Measurements from ENCODE around the gene ARHGAP6. TPM values are rescaled to one million over a fixed set of nuclear protein-coding genes. Genes with fewer than 3 reads are reported as not detected.
A peak's percentile ranks its signal among the peaks of the same experiment; 100 is the strongest.

The ARHGAP6 gene
- total RNA-seq, 6 experiments from 2014 or later: 0.38 to 1.2 (median 0.78) TPM

DNA sequence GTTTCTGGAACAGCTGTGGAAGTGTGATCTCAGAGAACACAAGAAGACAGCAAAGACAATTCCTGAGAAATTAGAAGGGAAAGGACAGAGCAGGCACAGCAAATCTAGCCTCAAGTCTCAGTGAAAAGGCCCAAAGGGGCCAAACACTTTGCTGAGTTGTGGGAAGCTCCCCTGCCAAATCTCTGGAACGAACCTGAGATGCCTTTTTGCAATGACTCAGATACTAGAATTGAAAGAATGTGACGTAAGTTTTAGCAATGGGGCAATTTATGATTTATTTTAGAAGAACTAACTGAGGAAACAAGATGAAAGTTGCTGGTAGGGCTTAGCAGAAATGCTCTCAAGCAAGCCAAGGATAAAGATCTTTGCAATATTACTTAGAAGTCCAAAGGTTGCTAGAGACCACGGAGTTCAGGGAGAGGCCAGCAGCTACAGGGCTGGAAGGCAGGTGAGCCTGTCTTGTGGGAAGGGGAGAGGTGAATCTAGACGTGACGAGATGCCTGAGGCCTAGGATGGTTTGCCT lies 279.7 kb downstream of the ARHGAP6 start:
- Histone ChIP-seq H3K4me1 (no peaks in the 10 kb centered on the region), H3K27ac (no peak overlapping the region), H3K36me3 (no peaks in the 10 kb centered on the region), H3K27me3 (no peaks in the 10 kb centered on the region), H3K4me3 (no peak overlapping the region), H3K9me3 (no peaks in the 10 kb centered on the region)
- intact Hi-C loops (cut with DNase I): no loop called here
- TF ChIP-seq, protein P1, sequence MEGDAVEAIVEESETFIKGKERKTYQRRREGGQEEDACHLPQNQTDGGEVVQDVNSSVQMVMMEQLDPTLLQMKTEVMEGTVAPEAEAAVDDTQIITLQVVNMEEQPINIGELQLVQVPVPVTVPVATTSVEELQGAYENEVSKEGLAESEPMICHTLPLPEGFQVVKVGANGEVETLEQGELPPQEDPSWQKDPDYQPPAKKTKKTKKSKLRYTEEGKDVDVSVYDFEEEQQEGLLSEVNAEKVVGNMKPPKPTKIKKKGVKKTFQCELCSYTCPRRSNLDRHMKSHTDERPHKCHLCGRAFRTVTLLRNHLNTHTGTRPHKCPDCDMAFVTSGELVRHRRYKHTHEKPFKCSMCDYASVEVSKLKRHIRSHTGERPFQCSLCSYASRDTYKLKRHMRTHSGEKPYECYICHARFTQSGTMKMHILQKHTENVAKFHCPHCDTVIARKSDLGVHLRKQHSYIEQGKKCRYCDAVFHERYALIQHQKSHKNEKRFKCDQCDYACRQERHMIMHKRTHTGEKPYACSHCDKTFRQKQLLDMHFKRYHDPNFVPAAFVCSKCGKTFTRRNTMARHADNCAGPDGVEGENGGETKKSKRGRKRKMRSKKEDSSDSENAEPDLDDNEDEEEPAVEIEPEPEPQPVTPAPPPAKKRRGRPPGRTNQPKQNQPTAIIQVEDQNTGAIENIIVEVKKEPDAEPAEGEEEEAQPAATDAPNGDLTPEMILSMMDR (IDR thresholded peaks at IDR 0.05): no peak
- TF ChIP-seq POLR2A (IDR thresholded peaks at IDR 0.05): no peak
- 39% methylated on average over 5 of the region's 5 CpGs for WGBS (ENCODE audit: insufficient coverage, low coverage, low lambda C conversion rate, missing lambda C conversion rate)
- ATAC-seq (no peak), DNase-seq (no peak)

DNA sequence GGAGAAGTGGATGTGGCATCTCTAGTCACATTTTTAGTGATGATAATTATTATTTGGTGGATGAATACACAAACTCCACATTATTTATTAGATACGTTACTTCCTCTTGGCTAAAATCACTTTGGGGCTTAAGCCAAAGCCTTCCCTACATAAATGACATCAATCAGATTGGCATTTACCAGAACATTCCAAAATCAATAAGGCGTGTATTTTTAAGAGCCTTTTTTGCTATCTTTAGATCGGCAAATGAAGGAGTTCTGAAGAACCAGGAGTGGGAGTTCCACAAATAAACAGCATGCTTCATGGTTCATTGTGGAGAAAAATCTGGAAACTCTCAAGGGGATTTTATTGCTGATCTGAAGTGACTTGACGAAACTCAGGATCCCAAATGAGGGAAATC lies 282.8 kb downstream of the ARHGAP6 start:
- H3K4me3 ChIP-seq: no peak overlapping the region
- no peak for TF ChIP-seq POLR2A (IDR thresholded peaks at IDR 0.05)
- TF ChIP-seq, protein P1 (IDR thresholded peaks at IDR 0.05): no peak
- intact Hi-C loops (cut with DNase I): no loop called here
- no peaks in the 10 kb centered on the region for H3K36me3 ChIP-seq
- ATAC-seq (no peak), DNase-seq (no peak)
- no peaks in the 10 kb centered on the region for H3K9me3 ChIP-seq
- no peak overlapping the region for H3K27ac ChIP-seq
- H3K27me3 ChIP-seq: no peaks in the 10 kb centered on the region
- WGBS (ENCODE audit: insufficient coverage, low coverage, low lambda C conversion rate, missing lambda C conversion rate): 49% methylated on average over 4 of the region's 4 CpGs
- no peaks in the 10 kb centered on the region for H3K4me1 ChIP-seq

DNA sequence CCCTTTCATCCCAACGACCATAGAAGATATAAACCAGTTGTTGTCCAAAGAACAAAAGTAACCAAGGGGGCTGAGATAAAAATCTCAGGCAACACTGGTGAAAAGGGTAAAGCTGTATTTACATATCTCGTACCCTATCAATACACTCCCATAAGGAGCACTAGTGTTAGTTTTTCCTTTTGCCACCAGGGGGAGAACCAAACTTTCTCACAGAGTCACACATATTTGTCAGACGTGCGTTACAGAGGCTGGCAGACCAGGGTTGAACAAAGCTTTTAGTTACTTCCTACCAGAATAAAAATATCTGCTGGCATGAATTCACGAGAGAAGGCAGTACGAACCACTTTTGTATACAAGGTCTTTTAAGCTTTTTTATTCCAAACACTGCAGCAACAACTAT lies 284.3 kb downstream of the ARHGAP6 start:
- H3K9me3 ChIP-seq: no peaks in the 10 kb centered on the region
- intact Hi-C loops (cut with DNase I): no loop called here
- ATAC-seq: peak; percentile 82 to 92 (median 86)
- no peaks in the 10 kb centered on the region for H3K36me3 ChIP-seq
- H3K27ac ChIP-seq: no peak overlapping the region
- TF ChIP-seq, protein P1 (IDR thresholded peaks at IDR 0.05): peak; percentile 61 to 70 (median 64)
- TF ChIP-seq POLR2A (IDR thresholded peaks at IDR 0.05): no peak
- H3K4me3 ChIP-seq: no peak overlapping the region
- no peaks in the 10 kb centered on the region for H3K27me3 ChIP-seq
- DNase-seq: no peak
- WGBS (ENCODE audit: insufficient coverage, low coverage, low lambda C conversion rate, missing lambda C conversion rate): 5% methylated on average over 6 of the region's 6 CpGs
- H3K4me1 ChIP-seq: no peaks in the 10 kb centered on the region

DNA sequence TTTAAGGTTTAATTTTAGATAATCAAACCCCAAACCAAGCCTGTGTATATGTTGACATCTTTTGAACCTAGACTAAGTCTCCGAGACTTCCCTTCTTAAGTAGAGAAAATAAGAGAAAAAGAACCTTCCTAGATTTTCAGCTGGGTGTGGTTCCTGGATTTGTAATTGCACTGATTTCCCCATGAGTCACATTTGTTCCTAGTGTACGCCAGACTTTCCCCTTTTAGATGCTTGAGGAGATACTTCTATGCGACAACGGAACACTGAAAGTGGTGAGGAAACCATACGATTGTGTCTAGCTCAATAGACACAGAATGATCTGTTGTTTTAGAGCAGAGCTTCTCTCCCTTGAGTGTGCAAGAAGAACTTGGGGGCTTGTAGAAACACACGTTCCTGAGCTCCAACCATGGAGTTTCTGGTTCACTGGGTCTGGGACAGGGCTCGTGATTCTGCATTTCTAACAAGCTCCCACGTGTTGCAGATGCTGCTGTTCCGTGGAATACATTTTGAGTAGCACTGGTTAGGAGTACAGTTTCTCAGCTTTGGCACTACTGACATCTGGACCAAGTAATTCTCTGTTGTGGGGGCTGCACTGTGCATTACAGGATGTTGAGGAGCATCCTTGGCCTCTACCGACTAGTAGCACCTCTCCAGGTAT lies 285.4 kb downstream of the ARHGAP6 start:
- intact Hi-C loops (cut with DNase I): no loop called here
- Histone ChIP-seq H3K27ac (no peak overlapping the region), H3K4me3 (no peak overlapping the region), H3K4me1 (no peaks in the 10 kb centered on the region), H3K27me3 (no peaks in the 10 kb centered on the region), H3K36me3 (no peaks in the 10 kb centered on the region), H3K9me3 (no peaks in the 10 kb centered on the region)
- ATAC-seq: no peak
- WGBS (ENCODE audit: insufficient coverage, low coverage, low lambda C conversion rate, missing lambda C conversion rate): 58% methylated on average over 6 of the region's 10 CpGs
- no peak for DNase-seq
- TF ChIP-seq, protein P1 (IDR thresholded peaks at IDR 0.05): no peak
